Coronary artery (tissue), 2 donors: Measurements from ENCODE around the gene ANKRD62.

ENCODE experiments used
- DNase-seq: peaks from one replicate; pipeline ENCODE4 v3.0.0-alpha.2; 2017; ENCODE audit warnings: low spot score
- H3K27ac ChIP-seq, 2 donors: fragments of 200-600 bp; sonication (generic); one replicate each; pipeline ENCODE4 v1.5.1; 2016 to 2019
- H3K4me3 ChIP-seq: fragments of 200-600 bp; sonication (generic); 2 replicates; pipeline ENCODE4 v1.5.1; 2016; ENCODE audit warnings: mild to moderate bottlenecking, moderate library complexity
- TF ChIP-seq, protein P1 (sequence below): fragments of 200-600 bp; sonication (generic); IDR thresholded peaks from one replicate; pipeline ENCODE4 v1.5.1; 2019; ENCODE audit warnings: antibody characterized with exemption

The ANKRD62 gene

DNA sequence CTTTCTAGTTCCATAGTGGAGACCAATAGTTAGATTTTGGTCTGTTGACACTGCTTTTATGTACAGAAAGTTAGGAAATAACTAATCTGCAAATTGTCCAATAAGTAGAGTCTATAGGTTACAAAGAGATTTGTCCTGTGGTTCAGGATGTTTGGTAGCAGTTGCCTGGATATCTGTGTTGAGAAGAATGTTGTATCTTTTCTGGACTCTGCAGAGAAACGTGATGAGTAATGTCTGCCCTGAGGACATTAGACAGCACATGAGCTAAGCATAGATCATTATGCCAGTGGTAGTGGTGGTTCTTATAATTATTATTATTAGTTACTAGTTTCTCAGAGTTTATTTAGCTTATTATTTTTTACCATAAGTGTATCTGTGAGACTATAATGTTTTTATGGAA is 65.8 kb downstream of the ANKRD62 start:
- H3K27ac ChIP-seq = no peak overlapping the region
- DNase-seq = no peak
- TF ChIP-seq, protein P1, sequence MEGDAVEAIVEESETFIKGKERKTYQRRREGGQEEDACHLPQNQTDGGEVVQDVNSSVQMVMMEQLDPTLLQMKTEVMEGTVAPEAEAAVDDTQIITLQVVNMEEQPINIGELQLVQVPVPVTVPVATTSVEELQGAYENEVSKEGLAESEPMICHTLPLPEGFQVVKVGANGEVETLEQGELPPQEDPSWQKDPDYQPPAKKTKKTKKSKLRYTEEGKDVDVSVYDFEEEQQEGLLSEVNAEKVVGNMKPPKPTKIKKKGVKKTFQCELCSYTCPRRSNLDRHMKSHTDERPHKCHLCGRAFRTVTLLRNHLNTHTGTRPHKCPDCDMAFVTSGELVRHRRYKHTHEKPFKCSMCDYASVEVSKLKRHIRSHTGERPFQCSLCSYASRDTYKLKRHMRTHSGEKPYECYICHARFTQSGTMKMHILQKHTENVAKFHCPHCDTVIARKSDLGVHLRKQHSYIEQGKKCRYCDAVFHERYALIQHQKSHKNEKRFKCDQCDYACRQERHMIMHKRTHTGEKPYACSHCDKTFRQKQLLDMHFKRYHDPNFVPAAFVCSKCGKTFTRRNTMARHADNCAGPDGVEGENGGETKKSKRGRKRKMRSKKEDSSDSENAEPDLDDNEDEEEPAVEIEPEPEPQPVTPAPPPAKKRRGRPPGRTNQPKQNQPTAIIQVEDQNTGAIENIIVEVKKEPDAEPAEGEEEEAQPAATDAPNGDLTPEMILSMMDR = no peak
- H3K4me3 ChIP-seq = no peak overlapping the region

DNA sequence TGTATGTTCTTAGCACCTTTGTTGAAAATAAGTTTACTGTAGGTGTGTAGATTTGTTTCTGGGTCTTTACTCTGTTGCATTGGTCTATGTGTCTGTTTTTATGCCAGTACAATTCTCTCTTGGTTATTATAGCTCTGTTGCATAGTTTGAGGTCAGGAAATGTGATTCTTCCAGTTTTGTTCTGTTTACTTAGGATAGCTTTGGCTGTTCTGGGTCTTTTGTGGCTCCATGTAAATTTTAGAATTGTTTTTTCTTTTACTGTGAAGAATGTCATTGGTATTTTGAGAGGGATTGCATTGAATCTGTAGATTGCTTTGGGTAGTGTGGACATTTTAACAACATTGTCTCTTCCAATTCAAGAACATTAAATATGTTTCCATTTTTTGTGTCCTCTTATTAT is 69.1 kb downstream of the ANKRD62 start:
- Histone ChIP-seq H3K27ac (no peak overlapping the region), H3K4me3 (no peak overlapping the region)
- TF ChIP-seq, protein P1 = no peak
- DNase-seq = no peak

DNA sequence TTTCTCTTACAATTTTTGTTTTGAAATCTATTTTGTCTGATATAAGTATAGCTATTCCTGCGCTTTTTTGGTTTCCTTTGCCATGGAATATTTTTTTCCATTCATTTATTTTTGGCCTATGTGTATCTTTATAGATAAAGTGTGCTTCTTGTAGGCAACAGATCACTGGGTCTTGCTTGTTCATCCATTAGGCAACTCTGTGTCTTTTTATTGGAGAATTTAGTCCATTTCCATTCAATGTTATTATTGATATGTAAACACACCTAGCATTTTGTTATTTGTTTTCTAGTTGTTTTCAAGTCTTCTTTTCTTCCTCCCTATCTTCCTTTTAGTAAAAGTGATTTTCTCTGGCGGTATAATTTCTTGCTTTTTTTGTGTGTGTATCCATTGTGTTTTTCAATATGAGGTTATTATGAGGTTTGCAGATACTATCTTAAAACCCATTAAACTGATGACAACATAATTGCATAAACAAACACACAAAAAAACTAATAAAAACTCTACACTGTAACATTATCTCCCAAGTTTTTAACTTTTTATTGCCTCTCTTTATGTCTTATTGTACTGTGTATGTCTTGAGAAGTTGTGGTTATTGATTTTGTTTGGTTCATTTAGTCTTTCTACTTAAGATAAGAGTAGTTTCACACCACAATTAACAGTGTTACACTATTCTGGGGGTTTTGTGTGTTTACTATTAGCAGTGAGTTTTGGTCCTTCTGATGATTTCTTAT is 71.6 kb downstream of the ANKRD62 start:
- DNase-seq = no peak
- Histone ChIP-seq H3K27ac (no peak overlapping the region), H3K4me3 (no peak overlapping the region)
- TF ChIP-seq, protein P1 = no peak
